ENCODE measurements around the gene NEDD4L. TPM values are rescaled to one million over a fixed set of nuclear protein-coding genes. Genes with fewer than 3 reads are reported as not detected.

The NEDD4L gene
- total RNA-seq, 2 experiments from 2014 or later: 3.2 to 3.3 TPM

DNA sequence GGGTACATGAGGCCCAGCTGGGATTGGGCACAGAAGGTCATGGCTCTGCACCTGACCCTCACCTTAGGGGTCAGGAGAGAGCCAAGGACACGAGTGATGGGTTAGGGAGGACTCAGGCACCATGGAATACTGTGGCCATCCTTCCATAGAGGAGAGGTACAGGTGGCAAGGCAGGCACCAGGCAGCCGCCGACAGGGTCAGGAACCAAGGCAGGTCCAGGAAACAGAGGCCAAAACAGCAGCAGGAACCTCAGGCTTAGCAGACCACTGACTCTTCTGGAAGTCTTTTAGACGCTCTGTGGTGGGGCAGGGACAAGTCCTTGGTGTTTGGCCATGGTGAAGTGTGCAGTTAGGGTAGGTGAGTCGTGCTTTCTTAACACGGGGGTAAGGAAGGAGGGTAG is 128.0 kb downstream of the NEDD4L start:
- Histone ChIP-seq H2AFZ (ENCODE audit: low read length) (no peak overlapping the region), H3K4me1 (ENCODE audit: insufficient read depth, low read length, poor library complexity, severe bottlenecking) (no peaks in the 10 kb centered on the region), H4K20me1 (ENCODE audit: insufficient read depth, low read length) (no peaks in the 10 kb centered on the region), H3K4me2 (ENCODE audit: low read length) (no peak overlapping the region), H3K9me2 (ENCODE audit: insufficient read depth, low read length) (no peaks in the 10 kb centered on the region), H3K4me3 (ENCODE audit: low read depth, low read length, poor library complexity, severe bottlenecking) (no peak overlapping the region), H3K27ac (ENCODE audit: low read depth, low read length, poor library complexity, severe bottlenecking) (no peak overlapping the region), H3K79me2 (ENCODE audit: insufficient read depth, low read depth, low read length) (no peaks in the 10 kb centered on the region), H3K9me3 (ENCODE audit: low read length) (no peaks in the 10 kb centered on the region), H3K36me3 (ENCODE audit: insufficient read depth, low read length) (no peaks in the 10 kb centered on the region)
- CTCF ChIA-PET (ENCODE audit: unreplicated experiment): no interaction called here
- POLR2A ChIA-PET: no interaction called here
- intact Hi-C loops (cut with micrococcal nuclease; ENCODE audit: unreplicated experiment): no loop called here
- no peak for DNase-seq (ENCODE audit: low spot score)
- TF ChIP-seq, protein P1, sequence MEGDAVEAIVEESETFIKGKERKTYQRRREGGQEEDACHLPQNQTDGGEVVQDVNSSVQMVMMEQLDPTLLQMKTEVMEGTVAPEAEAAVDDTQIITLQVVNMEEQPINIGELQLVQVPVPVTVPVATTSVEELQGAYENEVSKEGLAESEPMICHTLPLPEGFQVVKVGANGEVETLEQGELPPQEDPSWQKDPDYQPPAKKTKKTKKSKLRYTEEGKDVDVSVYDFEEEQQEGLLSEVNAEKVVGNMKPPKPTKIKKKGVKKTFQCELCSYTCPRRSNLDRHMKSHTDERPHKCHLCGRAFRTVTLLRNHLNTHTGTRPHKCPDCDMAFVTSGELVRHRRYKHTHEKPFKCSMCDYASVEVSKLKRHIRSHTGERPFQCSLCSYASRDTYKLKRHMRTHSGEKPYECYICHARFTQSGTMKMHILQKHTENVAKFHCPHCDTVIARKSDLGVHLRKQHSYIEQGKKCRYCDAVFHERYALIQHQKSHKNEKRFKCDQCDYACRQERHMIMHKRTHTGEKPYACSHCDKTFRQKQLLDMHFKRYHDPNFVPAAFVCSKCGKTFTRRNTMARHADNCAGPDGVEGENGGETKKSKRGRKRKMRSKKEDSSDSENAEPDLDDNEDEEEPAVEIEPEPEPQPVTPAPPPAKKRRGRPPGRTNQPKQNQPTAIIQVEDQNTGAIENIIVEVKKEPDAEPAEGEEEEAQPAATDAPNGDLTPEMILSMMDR (conservative IDR thresholded peaks at IDR 0.05; ENCODE audit: low read length): no peak
- TF ChIP-seq EZH2phosphoT487 (IDR thresholded peaks at IDR 0.05; ENCODE audit: borderline replicate concordance, low read depth, low read length): no peak
- no TSS peak for BruUV-seq (replicated peaks)

DNA sequence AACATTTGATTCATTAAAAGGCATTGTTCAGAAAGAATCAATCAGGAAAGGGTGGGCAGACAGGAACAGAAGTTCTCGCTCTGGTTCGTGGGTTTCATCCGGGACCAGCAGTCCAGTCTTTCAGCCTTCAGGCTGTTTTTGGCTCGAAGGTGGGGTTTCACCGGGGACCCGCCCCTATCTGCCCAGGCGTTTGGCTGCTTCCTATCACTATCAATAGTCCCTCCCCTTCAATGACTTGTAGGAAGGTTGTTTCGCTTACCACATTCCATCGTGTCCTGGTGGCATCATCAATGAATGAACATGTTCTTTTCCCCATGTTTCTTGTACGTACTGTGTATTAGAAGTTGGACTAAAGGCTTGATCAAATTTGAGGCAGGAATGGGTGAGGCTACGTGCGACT is 130.3 kb downstream of the NEDD4L start:
- intact Hi-C loops (cut with micrococcal nuclease; ENCODE audit: unreplicated experiment): no loop called here
- DNase-seq (ENCODE audit: low spot score): no peak
- Histone ChIP-seq H3K4me2 (ENCODE audit: low read length) (no peak overlapping the region), H3K9me2 (ENCODE audit: insufficient read depth, low read length) (no peaks in the 10 kb centered on the region), H2AFZ (ENCODE audit: low read length) (no peak overlapping the region), H3K4me1 (ENCODE audit: insufficient read depth, low read length, poor library complexity, severe bottlenecking) (no peaks in the 10 kb centered on the region), H3K36me3 (ENCODE audit: insufficient read depth, low read length) (no peaks in the 10 kb centered on the region), H3K4me3 (ENCODE audit: low read depth, low read length, poor library complexity, severe bottlenecking) (no peak overlapping the region), H3K27ac (ENCODE audit: low read depth, low read length, poor library complexity, severe bottlenecking) (no peak overlapping the region), H4K20me1 (ENCODE audit: insufficient read depth, low read length) (no peaks in the 10 kb centered on the region), H3K79me2 (ENCODE audit: insufficient read depth, low read depth, low read length) (no peaks in the 10 kb centered on the region), H3K9me3 (ENCODE audit: low read length) (no peaks in the 10 kb centered on the region)
- ChIA-PET POLR2A (no interaction called here), CTCF (ENCODE audit: unreplicated experiment) (no interaction called here)
- no TSS peak for BruUV-seq (replicated peaks)
- TF ChIP-seq EZH2phosphoT487 (IDR thresholded peaks at IDR 0.05; ENCODE audit: borderline replicate concordance, low read depth, low read length): no peak
- TF ChIP-seq, protein P1 (conservative IDR thresholded peaks at IDR 0.05; ENCODE audit: low read length): no peak

GRCh38 chr18:58175122-58175785 is 131.2 kb downstream of the NEDD4L start:
- Histone ChIP-seq H3K4me2 (ENCODE audit: low read length) (no peak overlapping the region), H2AFZ (ENCODE audit: low read length) (no peak overlapping the region), H3K9me2 (ENCODE audit: insufficient read depth, low read length) (no peaks in the 10 kb centered on the region), H3K79me2 (ENCODE audit: insufficient read depth, low read depth, low read length) (no peaks in the 10 kb centered on the region), H3K9me3 (ENCODE audit: low read length) (no peaks in the 10 kb centered on the region), H3K27ac (ENCODE audit: low read depth, low read length, poor library complexity, severe bottlenecking) (no peak overlapping the region), H3K4me1 (ENCODE audit: insufficient read depth, low read length, poor library complexity, severe bottlenecking) (no peaks in the 10 kb centered on the region), H3K36me3 (ENCODE audit: insufficient read depth, low read length) (no peaks in the 10 kb centered on the region), H4K20me1 (ENCODE audit: insufficient read depth, low read length) (no peaks in the 10 kb centered on the region), H3K4me3 (ENCODE audit: low read depth, low read length, poor library complexity, severe bottlenecking) (no peak overlapping the region)
- POLR2A ChIA-PET: no interaction called here
- CTCF ChIA-PET (ENCODE audit: unreplicated experiment): no interaction called here
- no peak for DNase-seq (ENCODE audit: low spot score)
- no peak for TF ChIP-seq EZH2phosphoT487 (IDR thresholded peaks at IDR 0.05; ENCODE audit: borderline replicate concordance, low read depth, low read length)
- TF ChIP-seq, protein P1 (conservative IDR thresholded peaks at IDR 0.05; ENCODE audit: low read length): no peak
- BruUV-seq (replicated peaks): no TSS peak
- intact Hi-C loops (cut with micrococcal nuclease; ENCODE audit: unreplicated experiment): no loop called here

All from OCI-LY7 (cell line).